HEK293 (cell line): ENCODE data around the gene MBP.

Experiments used
- CTCF ChIA-PET: fragments of 350-600 bp; formaldehyde crosslinking; extraction: SDS; loops from one replicate; lab custom pipeline; 2021; ENCODE audit warnings: antibody characterized with exemption; lab: Yijun Ruan, JAX
- POLR2A ChIA-PET: fragments of 300-600 bp; formaldehyde crosslinking; extraction: SDS; loops from one replicate; lab custom pipeline; 2020; ENCODE audit warnings: antibody characterized with exemption, inconsistent platforms; lab: Yijun Ruan, JAX
- H3K27ac ChIP-seq: fragments of 200-500 bp; sonication (Bioruptor generic); 2 replicates; pipeline ENCODE4 v1.5.1; 2014; ENCODE audit warnings: low read depth, low read length, control low read depth, inconsistent platforms; ENCODE audit errors: extremely low read depth
- H3K36me3 ChIP-seq, 2 experiments: fragments of 200-500 bp in 1 of 2; sonication (Bioruptor generic) in 1 of 2; 1 replicate in 1 of 2; 2 replicates in 1 of 2; pipeline ENCODE4 v1.5.1; 2014 to 2017; ENCODE audit warnings: inconsistent platforms in 2 of 2, low read length in 2 of 2; ENCODE audit not compliant: control insufficient read depth in 2 of 2, insufficient read depth in 1 of 2
- H3K4me1 ChIP-seq: fragments of 200-500 bp; sonication (Bioruptor generic); 2 replicates; pipeline ENCODE4 v1.5.1; 2014; ENCODE audit warnings: mild to moderate bottlenecking, low read length, inconsistent platforms; ENCODE audit not compliant: control insufficient read depth, insufficient read depth
- H3K4me3 ChIP-seq: 2 replicates; pipeline ENCODE4 v1.5.1; 2011; ENCODE audit warnings: low read depth, mild to moderate bottlenecking, control low read depth, low read length, moderate library complexity
- H3K9me3 ChIP-seq: fragments of 200-500 bp; sonication (Bioruptor generic); 2 replicates; pipeline ENCODE4 v1.5.1; 2014; ENCODE audit warnings: low read depth, low read length, inconsistent platforms; ENCODE audit not compliant: control insufficient read depth, insufficient read depth
- OVOL3 ChIP-seq: fragments of 450-650 bp; formaldehyde crosslinking; IDR thresholded peaks from 2 replicates; pipeline ENCODE4 v1.5.1; 2016; ENCODE audit warnings: missing biosample characterization, missing genetic modification characterization
- SETDB1 ChIP-seq: IDR thresholded peaks from one replicate; pipeline ENCODE4 v1.6.1; 2017; ENCODE audit warnings: mild to moderate bottlenecking, low read length, moderate library complexity, mixed read lengths; ENCODE audit not compliant: insufficient read length
- TF ChIP-seq, protein P1 (sequence below): fragments of 450-650 bp; formaldehyde crosslinking; IDR thresholded peaks from 2 replicates; pipeline ENCODE4 v1.5.1; 2016; ENCODE audit warnings: missing biosample characterization, missing genetic modification characterization
- TF ChIP-seq, protein P2 (sequence below): fragments of 450-650 bp; formaldehyde crosslinking; IDR thresholded peaks from 2 replicates; pipeline ENCODE4 v1.5.1; 2016; ENCODE audit warnings: missing biosample characterization, missing genetic modification characterization
- TF ChIP-seq, protein P3 (sequence below): fragments of 450-650 bp; formaldehyde crosslinking; IDR thresholded peaks from 2 replicates; pipeline ENCODE4 v1.5.1; 2016; ENCODE audit warnings: missing biosample characterization, missing genetic modification characterization
- TF ChIP-seq, protein P4 (sequence below): fragments of 450-650 bp; formaldehyde crosslinking; IDR thresholded peaks from 2 replicates; pipeline ENCODE4 v1.5.0; 2017; ENCODE audit warnings: missing biosample characterization, missing genetic modification characterization, borderline replicate concordance
- TF ChIP-seq, protein P5 (sequence below): fragments of 450-650 bp; formaldehyde crosslinking; IDR thresholded peaks from 2 replicates; pipeline ENCODE4 v1.5.1; 2016; ENCODE audit warnings: missing biosample characterization, missing genetic modification characterization, borderline replicate concordance
- TF ChIP-seq, protein P6 (sequence below): fragments of 450-650 bp; formaldehyde crosslinking; IDR thresholded peaks from 2 replicates; pipeline ENCODE4 v1.5.1; 2017; ENCODE audit warnings: missing biosample characterization, missing genetic modification characterization
- TF ChIP-seq, protein P7 (sequence below): fragments of 450-650 bp; formaldehyde crosslinking; IDR thresholded peaks from 2 replicates; pipeline ENCODE4 v1.5.1; 2017; ENCODE audit warnings: missing biosample characterization, missing genetic modification characterization
- TF ChIP-seq, protein P8 (sequence below): fragments of 450-650 bp; formaldehyde crosslinking; IDR thresholded peaks from 2 replicates; pipeline ENCODE4 v1.5.1; 2016; ENCODE audit warnings: missing biosample characterization, missing genetic modification characterization

The MBP gene

DNA sequence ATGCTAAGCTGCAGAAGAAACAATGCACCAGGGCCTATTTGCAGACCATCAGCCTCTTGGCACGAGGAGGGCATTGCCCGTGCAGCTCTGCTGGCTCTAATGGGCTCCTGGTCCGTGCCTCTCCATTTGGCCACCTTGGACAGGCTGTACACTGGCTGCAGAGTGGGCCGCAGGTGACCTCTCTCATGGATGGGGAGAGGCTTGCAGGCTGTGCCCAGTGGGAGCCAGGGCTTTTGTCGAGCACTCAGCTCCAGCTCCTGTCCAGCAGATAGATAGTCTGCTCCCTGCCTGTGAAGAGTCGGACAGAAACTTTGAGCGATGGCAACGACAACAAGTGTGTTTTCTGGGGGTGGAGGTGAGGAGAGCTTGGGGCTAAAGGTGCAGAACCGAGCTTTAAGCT is 100.9 kb downstream of the MBP start (continued):
- TF ChIP-seq, protein P1, sequence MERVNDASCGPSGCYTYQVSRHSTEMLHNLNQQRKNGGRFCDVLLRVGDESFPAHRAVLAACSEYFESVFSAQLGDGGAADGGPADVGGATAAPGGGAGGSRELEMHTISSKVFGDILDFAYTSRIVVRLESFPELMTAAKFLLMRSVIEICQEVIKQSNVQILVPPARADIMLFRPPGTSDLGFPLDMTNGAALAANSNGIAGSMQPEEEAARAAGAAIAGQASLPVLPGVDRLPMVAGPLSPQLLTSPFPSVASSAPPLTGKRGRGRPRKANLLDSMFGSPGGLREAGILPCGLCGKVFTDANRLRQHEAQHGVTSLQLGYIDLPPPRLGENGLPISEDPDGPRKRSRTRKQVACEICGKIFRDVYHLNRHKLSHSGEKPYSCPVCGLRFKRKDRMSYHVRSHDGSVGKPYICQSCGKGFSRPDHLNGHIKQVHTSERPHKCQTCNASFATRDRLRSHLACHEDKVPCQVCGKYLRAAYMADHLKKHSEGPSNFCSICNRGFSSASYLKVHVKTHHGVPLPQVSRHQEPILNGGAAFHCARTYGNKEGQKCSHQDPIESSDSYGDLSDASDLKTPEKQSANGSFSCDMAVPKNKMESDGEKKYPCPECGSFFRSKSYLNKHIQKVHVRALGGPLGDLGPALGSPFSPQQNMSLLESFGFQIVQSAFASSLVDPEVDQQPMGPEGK (tag by site-specific recombination), result no peak
- TF ChIP-seq OVOL3 (tag by site-specific recombination), result no peak
- TF ChIP-seq, protein P2, sequence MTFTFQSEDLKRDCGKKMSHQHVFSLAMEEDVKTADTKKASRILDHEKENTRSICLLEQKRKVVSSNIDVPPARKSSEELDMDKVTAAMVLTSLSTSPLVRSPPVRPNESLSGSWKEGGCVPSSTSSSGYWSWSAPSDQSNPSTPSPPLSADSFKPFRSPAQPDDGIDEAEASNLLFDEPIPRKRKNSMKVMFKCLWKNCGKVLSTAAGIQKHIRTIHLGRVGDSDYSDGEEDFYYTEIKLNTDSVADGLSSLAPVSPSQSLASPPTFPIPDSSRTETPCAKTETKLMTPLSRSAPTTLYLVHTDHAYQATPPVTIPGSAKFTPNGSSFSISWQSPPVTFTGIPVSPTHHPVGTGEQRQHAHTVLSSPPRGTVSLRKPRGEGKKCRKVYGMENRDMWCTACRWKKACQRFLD, result no peak
- TF ChIP-seq, protein P3, sequence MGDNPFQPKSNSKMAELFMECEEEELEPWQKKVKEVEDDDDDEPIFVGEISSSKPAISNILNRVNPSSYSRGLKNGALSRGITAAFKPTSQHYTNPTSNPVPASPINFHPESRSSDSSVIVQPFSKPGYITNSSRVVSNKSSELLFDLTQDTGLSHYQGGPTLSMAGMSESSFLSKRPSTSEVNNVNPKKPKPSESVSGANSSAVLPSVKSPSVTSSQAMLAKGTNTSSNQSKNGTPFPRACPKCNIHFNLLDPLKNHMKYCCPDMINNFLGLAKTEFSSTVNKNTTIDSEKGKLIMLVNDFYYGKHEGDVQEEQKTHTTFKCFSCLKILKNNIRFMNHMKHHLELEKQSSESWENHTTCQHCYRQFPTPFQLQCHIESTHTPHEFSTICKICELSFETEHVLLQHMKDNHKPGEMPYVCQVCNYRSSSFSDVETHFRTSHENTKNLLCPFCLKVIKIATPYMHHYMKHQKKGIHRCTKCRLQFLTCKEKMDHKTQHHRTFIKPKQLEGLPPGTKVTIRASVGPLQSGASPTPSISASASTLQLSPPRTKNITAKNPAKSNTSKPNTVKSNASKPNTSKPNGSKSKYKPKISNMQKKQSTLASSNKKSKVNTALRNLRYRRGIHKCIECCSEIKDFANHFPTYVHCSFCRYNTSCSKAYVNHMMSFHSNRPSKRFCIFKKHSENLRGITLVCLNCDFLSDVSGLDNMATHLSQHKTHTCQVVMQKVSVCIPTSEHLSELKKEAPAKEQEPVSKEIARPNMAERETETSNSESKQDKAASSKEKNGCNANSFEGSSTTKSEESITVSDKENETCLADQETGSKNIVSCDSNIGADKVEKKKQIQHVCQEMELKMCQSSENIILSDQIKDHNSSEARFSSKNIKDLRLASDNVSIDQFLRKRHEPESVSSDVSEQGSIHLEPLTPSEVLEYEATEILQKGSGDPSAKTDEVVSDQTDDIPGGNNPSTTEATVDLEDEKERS (tag by site-specific recombination), result no peak
- TF ChIP-seq, protein P4, sequence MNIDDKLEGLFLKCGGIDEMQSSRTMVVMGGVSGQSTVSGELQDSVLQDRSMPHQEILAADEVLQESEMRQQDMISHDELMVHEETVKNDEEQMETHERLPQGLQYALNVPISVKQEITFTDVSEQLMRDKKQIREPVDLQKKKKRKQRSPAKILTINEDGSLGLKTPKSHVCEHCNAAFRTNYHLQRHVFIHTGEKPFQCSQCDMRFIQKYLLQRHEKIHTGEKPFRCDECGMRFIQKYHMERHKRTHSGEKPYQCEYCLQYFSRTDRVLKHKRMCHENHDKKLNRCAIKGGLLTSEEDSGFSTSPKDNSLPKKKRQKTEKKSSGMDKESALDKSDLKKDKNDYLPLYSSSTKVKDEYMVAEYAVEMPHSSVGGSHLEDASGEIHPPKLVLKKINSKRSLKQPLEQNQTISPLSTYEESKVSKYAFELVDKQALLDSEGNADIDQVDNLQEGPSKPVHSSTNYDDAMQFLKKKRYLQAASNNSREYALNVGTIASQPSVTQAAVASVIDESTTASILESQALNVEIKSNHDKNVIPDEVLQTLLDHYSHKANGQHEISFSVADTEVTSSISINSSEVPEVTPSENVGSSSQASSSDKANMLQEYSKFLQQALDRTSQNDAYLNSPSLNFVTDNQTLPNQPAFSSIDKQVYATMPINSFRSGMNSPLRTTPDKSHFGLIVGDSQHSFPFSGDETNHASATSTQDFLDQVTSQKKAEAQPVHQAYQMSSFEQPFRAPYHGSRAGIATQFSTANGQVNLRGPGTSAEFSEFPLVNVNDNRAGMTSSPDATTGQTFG (tag by site-specific recombination), result no peak
- TF ChIP-seq, protein P5, sequence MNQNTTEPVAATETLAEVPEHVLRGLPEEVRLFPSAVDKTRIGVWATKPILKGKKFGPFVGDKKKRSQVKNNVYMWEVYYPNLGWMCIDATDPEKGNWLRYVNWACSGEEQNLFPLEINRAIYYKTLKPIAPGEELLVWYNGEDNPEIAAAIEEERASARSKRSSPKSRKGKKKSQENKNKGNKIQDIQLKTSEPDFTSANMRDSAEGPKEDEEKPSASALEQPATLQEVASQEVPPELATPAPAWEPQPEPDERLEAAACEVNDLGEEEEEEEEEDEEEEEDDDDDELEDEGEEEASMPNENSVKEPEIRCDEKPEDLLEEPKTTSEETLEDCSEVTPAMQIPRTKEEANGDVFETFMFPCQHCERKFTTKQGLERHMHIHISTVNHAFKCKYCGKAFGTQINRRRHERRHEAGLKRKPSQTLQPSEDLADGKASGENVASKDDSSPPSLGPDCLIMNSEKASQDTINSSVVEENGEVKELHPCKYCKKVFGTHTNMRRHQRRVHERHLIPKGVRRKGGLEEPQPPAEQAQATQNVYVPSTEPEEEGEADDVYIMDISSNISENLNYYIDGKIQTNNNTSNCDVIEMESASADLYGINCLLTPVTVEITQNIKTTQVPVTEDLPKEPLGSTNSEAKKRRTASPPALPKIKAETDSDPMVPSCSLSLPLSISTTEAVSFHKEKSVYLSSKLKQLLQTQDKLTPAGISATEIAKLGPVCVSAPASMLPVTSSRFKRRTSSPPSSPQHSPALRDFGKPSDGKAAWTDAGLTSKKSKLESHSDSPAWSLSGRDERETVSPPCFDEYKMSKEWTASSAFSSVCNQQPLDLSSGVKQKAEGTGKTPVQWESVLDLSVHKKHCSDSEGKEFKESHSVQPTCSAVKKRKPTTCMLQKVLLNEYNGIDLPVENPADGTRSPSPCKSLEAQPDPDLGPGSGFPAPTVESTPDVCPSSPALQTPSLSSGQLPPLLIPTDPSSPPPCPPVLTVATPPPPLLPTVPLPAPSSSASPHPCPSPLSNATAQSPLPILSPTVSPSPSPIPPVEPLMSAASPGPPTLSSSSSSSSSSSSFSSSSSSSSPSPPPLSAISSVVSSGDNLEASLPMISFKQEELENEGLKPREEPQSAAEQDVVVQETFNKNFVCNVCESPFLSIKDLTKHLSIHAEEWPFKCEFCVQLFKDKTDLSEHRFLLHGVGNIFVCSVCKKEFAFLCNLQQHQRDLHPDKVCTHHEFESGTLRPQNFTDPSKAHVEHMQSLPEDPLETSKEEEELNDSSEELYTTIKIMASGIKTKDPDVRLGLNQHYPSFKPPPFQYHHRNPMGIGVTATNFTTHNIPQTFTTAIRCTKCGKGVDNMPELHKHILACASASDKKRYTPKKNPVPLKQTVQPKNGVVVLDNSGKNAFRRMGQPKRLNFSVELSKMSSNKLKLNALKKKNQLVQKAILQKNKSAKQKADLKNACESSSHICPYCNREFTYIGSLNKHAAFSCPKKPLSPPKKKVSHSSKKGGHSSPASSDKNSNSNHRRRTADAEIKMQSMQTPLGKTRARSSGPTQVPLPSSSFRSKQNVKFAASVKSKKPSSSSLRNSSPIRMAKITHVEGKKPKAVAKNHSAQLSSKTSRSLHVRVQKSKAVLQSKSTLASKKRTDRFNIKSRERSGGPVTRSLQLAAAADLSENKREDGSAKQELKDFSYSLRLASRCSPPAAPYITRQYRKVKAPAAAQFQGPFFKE, result no peak

DNA sequence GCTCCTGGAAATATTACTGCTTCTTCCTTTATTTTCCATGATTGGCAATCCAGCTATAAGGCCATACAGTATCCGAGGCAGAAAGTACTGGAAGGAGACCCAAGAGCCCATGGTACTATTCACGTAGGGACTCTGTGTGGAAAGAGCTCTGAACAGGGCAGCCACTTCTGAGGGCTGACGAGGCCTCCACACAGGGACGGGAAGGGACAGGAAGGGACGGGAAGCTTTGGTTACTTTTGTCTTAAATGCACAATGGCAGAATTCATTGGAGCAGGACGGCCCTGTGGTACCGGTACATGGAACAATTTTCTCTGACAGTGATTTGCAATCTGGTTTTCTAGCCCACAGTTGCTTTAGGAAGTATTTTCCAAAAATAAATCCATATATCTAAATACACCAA is 102.4 kb downstream of the MBP start:
- Histone ChIP-seq H3K4me3 (no peak overlapping the region), H3K36me3 (no peaks in the 10 kb centered on the region), H3K9me3 (no peaks in the 10 kb centered on the region), H3K27ac (no peak overlapping the region), H3K4me1 (no peaks in the 10 kb centered on the region)
- TF ChIP-seq, protein P6, sequence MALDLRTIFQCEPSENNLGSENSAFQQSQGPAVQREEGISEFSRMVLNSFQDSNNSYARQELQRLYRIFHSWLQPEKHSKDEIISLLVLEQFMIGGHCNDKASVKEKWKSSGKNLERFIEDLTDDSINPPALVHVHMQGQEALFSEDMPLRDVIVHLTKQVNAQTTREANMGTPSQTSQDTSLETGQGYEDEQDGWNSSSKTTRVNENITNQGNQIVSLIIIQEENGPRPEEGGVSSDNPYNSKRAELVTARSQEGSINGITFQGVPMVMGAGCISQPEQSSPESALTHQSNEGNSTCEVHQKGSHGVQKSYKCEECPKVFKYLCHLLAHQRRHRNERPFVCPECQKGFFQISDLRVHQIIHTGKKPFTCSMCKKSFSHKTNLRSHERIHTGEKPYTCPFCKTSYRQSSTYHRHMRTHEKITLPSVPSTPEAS (tag by site-specific recombination), result no peak
- no peak for TF ChIP-seq SETDB1
- TF ChIP-seq, protein P7, sequence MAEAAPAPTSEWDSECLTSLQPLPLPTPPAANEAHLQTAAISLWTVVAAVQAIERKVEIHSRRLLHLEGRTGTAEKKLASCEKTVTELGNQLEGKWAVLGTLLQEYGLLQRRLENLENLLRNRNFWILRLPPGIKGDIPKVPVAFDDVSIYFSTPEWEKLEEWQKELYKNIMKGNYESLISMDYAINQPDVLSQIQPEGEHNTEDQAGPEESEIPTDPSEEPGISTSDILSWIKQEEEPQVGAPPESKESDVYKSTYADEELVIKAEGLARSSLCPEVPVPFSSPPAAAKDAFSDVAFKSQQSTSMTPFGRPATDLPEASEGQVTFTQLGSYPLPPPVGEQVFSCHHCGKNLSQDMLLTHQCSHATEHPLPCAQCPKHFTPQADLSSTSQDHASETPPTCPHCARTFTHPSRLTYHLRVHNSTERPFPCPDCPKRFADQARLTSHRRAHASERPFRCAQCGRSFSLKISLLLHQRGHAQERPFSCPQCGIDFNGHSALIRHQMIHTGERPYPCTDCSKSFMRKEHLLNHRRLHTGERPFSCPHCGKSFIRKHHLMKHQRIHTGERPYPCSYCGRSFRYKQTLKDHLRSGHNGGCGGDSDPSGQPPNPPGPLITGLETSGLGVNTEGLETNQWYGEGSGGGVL, result no peak
- TF ChIP-seq, protein P8, sequence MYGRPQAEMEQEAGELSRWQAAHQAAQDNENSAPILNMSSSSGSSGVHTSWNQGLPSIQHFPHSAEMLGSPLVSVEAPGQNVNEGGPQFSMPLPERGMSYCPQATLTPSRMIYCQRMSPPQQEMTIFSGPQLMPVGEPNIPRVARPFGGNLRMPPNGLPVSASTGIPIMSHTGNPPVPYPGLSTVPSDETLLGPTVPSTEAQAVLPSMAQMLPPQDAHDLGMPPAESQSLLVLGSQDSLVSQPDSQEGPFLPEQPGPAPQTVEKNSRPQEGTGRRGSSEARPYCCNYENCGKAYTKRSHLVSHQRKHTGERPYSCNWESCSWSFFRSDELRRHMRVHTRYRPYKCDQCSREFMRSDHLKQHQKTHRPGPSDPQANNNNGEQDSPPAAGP (tag by site-specific recombination), result no peak
- TF ChIP-seq OVOL3 (tag by site-specific recombination), result no peak
- ChIA-PET CTCF (interaction anchor here (0.5 to 1.4 kb wide), 2 partner anchors 30 to 104 kb away, joined by 6 read pairs; no protein-coding TSS in a partner anchor), POLR2A (no interaction called here)
